A549 (cell line): Measurements from ENCODE around the gene SUCNR1. TPM values are rescaled to one million over a fixed set of nuclear protein-coding genes. Genes with fewer than 3 reads are reported as not detected.

Source experiments
- ATAC-seq, 2 experiments: fragments of 200-7000 bp in 1 of 2; fragments of >200 bp in 1 of 2; cut with Nextera tagmentation in 1 of 2; cut with Tn5 transposase in 1 of 2; 3 replicates each; pipeline versions ENCODE4 v1.8.0 to v1.9.1; 2018 to 2020; ENCODE audit warnings: mild to moderate bottlenecking in 1 of 2, moderate library complexity in 1 of 2
- CTCF ChIA-PET: fragments of 300-600 bp; sonication (Branson Sonifier 250); formaldehyde crosslinking; extraction: SDS; loops from one replicate; lab custom pipeline; 2021; ENCODE audit warnings: antibody characterized with exemption, inconsistent platforms; lab: Yijun Ruan, JAX
- POLR2A ChIA-PET: fragments of 350-600 bp; formaldehyde crosslinking; extraction: SDS; loops from one replicate; lab custom pipeline; 2021; ENCODE audit warnings: antibody characterized with exemption, inconsistent platforms; lab: Yijun Ruan, JAX
- DNase-seq, 2 experiments: peaks; one replicate each; pipeline versions ENCODE4 v3.0.0 to v3.0.0-alpha.2; 2011 to 2016; ENCODE audit warnings: low read depth in 1 of 2, low spot score in 1 of 2
- FAIRE-seq: peaks from 2 replicates; lab custom pipeline; 2011; peaks lifted over from hg19 to GRCh38; lab: Jason Lieb, UNC
- H3K27ac ChIP-seq, 2 experiments: fragments of >200 bp; sonication (Bioruptor Twin); formaldehyde crosslinking; 3 replicates each; pipeline ENCODE4 v1.5.1; 2016 to 2017
- H3K4me1 ChIP-seq: fragments of >200 bp; sonication (Bioruptor Twin); formaldehyde crosslinking; 3 replicates; pipeline ENCODE4 v1.6.1; 2016
- H3K4me2 ChIP-seq: fragments of >200 bp; sonication (Bioruptor Twin); formaldehyde crosslinking; 3 replicates; pipeline ENCODE4 v1.6.1; 2016
- H3K4me3 ChIP-seq: fragments of >200 bp; sonication (Bioruptor Twin); formaldehyde crosslinking; 3 replicates; pipeline ENCODE4 v1.5.1; 2016
- H3K9me3 ChIP-seq: fragments of >200 bp; sonication (Bioruptor Twin); formaldehyde crosslinking; 3 replicates; pipeline ENCODE4 v1.6.1; 2016
- ATOH8 ChIP-seq: fragments of 250-450 bp; sonication (Bioruptor Pico); IDR thresholded peaks from 2 replicates; pipeline ENCODE4 v1.5.0; 2020; ENCODE audit warnings: low read depth, mild to moderate bottlenecking, moderate library complexity
- BHLHE40 ChIP-seq: IDR thresholded peaks from 2 replicates; pipeline ENCODE4 v1.6.1; 2012; ENCODE audit warnings: low read depth, low read length, inconsistent platforms
- CBX8 ChIP-seq: fragments of 200-600 bp; sonication (generic); IDR thresholded peaks from 2 replicates; pipeline ENCODE4 v1.6.1; 2016
- CEBPB ChIP-seq, 2 experiments: fragments of >200 bp in 1 of 2; sonication (Bioruptor Twin) in 1 of 2; formaldehyde crosslinking in 1 of 2; IDR thresholded peaks; 2 replicates each; pipeline ENCODE4 v1.6.1; 2012 to 2016
- CHD2 ChIP-seq: fragments of 150-350 bp; IDR thresholded peaks from 2 replicates; pipeline ENCODE4 v1.6.1; 2014; ENCODE audit warnings: low read length; ENCODE audit not compliant: partially characterized antibody
- ELK1 ChIP-seq: fragments of 150-350 bp; IDR thresholded peaks from 2 replicates; pipeline ENCODE4 v1.6.1; 2014; ENCODE audit warnings: low read depth, mild to moderate bottlenecking, low read length
- EP300 ChIP-seq, 2 experiments: fragments of >200 bp; sonication (Bioruptor Twin); formaldehyde crosslinking; IDR thresholded peaks; 2 replicates in 1 of 2; 3 replicates in 1 of 2; pipeline ENCODE4 v1.6.1; 2016 to 2017
- FOSB ChIP-seq: fragments of 250-450 bp; sonication (Bioruptor Pico); IDR thresholded peaks from 2 replicates; pipeline ENCODE4 v1.5.0; 2020; ENCODE audit warnings: mild to moderate bottlenecking, moderate library complexity
- FOSL2 ChIP-seq, 2 experiments: fragments of 450-650 bp in 1 of 2; fragments of >200 bp in 1 of 2; sonication (Bioruptor Twin) in 1 of 2; formaldehyde crosslinking; IDR thresholded peaks; 2 replicates each; pipeline versions ENCODE4 v1.5.0 to v1.6.1; 2016 to 2020; ENCODE audit warnings: mild to moderate bottlenecking in 1 of 2, moderate library complexity in 1 of 2
- GATA3 ChIP-seq: IDR thresholded peaks from 2 replicates; pipeline ENCODE4 v1.6.1; 2012; ENCODE audit warnings: borderline replicate concordance
- HDAC2 ChIP-seq: fragments of 200-600 bp; sonication (generic); IDR thresholded peaks from 2 replicates; pipeline ENCODE4 v1.6.1; 2016
- HOXA7 ChIP-seq: fragments of 250-450 bp; sonication (Bioruptor Pico); IDR thresholded peaks from 2 replicates; pipeline ENCODE4 v1.5.0; 2020; ENCODE audit warnings: mild to moderate bottlenecking, moderate library complexity
- HOXB13 ChIP-seq: fragments of 250-450 bp; sonication (Bioruptor Pico); IDR thresholded peaks from 2 replicates; pipeline ENCODE4 v1.5.0; 2020; ENCODE audit warnings: low read depth, mild to moderate bottlenecking, moderate library complexity
- JUN ChIP-seq, 2 experiments: fragments of >200 bp; sonication (Bioruptor Twin); formaldehyde crosslinking; IDR thresholded peaks; 2 replicates in 1 of 2; 3 replicates in 1 of 2; pipeline ENCODE4 v1.6.1; 2016 to 2017
- KDM1A ChIP-seq: fragments of 200-600 bp; sonication (generic); IDR thresholded peaks from 2 replicates; pipeline ENCODE4 v1.6.1; 2016; ENCODE audit warnings: low read depth, mild to moderate bottlenecking
- MAFK ChIP-seq: fragments of 450-650 bp; IDR thresholded peaks from 2 replicates; pipeline ENCODE4 v1.6.1; 2014; ENCODE audit not compliant: partially characterized antibody
- MYC ChIP-seq: IDR thresholded peaks from 2 replicates; pipeline ENCODE4 v1.6.1; 2012; ENCODE audit warnings: mild to moderate bottlenecking, inconsistent platforms, low read length, improper control_type of control experiment, borderline replicate concordance
- NPAS2 ChIP-seq: fragments of 250-450 bp; sonication (Bioruptor Pico); IDR thresholded peaks from 2 replicates; pipeline ENCODE4 v1.8.0; 2022; ENCODE audit warnings: mild to moderate bottlenecking, moderate library complexity, borderline replicate concordance
- NR3C1 ChIP-seq: fragments of >200 bp; sonication (Bioruptor Twin); formaldehyde crosslinking; IDR thresholded peaks from 3 replicates; pipeline ENCODE4 v1.6.1; 2017
- PHF8 ChIP-seq: fragments of 200-600 bp; sonication (generic); IDR thresholded peaks from 2 replicates; pipeline ENCODE4 v1.6.1; 2016; ENCODE audit warnings: low read depth, mild to moderate bottlenecking, antibody characterized with exemption, moderate library complexity, borderline replicate concordance
- REST ChIP-seq: fragments of 200-600 bp; sonication (generic); IDR thresholded peaks from 2 replicates; pipeline ENCODE4 v1.6.1; 2016; ENCODE audit warnings: antibody characterized with exemption, mild to moderate bottlenecking, moderate library complexity
- RFX5 ChIP-seq: fragments of 450-650 bp; IDR thresholded peaks from 2 replicates; pipeline ENCODE4 v1.7.1; 2014; ENCODE audit warnings: antibody characterized with exemption, mild to moderate bottlenecking, moderate library complexity
- SMC3 ChIP-seq: fragments of >200 bp; sonication (Bioruptor Twin); formaldehyde crosslinking; IDR thresholded peaks from 3 replicates; pipeline ENCODE4 v1.6.1; 2018; ENCODE audit warnings: inconsistent platforms
- SREBF2 ChIP-seq: fragments of 450-650 bp; IDR thresholded peaks from 2 replicates; pipeline ENCODE4 v1.6.1; 2014; ENCODE audit warnings: mild to moderate bottlenecking, moderate library complexity
- TFCP2L1 ChIP-seq: fragments of 250-450 bp; sonication (Bioruptor Pico); IDR thresholded peaks from 2 replicates; pipeline ENCODE4 v1.5.0; 2021; ENCODE audit warnings: mild to moderate bottlenecking
- ZNF302 ChIP-seq: fragments of 250-450 bp; sonication (Bioruptor Pico); IDR thresholded peaks from 2 replicates; pipeline ENCODE4 v1.9.0; 2021; ENCODE audit warnings: inconsistent platforms, mild to moderate bottlenecking, moderate library complexity
- WGBS: methylation state at CpG from one replicate; pipeline ENCODE4 v1.1.6; 2017; ENCODE audit errors: missing lambda C conversion rate; 5-methylcytosine and 5-hydroxymethylcytosine counted together
- polyA plus RNA-seq, 4 experiments: library from polyadenylated mRNA; depleted of rRNA in 3 of 4; stranded (reverse); fragments of >200 nt; fragmentation: RNase III in 1 of 4; extraction: RNeasy Plus Mini Kit Qiagen cat#74134 plus additional on column Dnase treatment in 1 of 4; gene quantifications; 2 replicates in 3 of 4; 3 replicates in 1 of 4; pipeline ENCODE4 v1.2.3, GENCODE V29; 2011 to 2017

The SUCNR1 gene
- polyA plus RNA-seq, 2 of the 4 experiments (the other 2 are of a cell fraction) = 0.27 to 1.4 TPM

DNA sequence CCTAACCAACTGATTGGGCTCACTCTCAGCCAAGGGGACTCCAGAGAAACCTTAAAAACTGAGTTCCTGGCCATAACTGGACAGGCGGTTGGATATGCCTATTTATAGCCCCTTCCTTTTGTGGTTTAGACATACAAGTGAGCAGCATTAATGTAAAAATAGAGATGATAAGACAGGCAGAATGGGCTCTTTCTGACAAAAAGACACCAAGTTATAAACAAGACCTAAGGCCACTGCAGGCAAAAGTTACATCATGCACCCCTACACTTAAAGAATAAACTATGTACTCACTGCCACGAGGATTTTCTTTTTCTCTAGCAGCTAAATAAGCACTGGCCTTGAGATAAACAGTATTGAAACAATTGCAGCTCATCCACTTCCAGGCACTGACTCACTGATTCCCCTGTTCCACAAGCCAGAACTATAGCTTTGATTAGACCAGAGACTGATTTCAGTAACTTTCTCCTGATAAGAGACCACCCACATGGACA, 30.1 kb downstream of the SUCNR1 start:
- Histone ChIP-seq H3K4me3 (no peak overlapping the region), H3K9me3 (no peaks in the 10 kb centered on the region), H3K4me1 (peaks cover 12% of the 10 kb centered on the region; the same call in 2 of the 3 replicates), H3K4me2 (no peak overlapping the region), H3K27ac (peak overlapping the region in 1 of 2 experiments; percentile 32; a peak in 1 of 6 replicates)
- ATAC-seq (no peak), FAIRE-seq (no peak), DNase-seq (no peak)
- ChIA-PET CTCF (no interaction called here), POLR2A (no interaction called here)
- no peak for TF ChIP-seq KDM1A
- TF ChIP-seq PHF8 = no peak
- WGBS = 58% methylated on average over 2 of the region's 2 CpGs

DNA sequence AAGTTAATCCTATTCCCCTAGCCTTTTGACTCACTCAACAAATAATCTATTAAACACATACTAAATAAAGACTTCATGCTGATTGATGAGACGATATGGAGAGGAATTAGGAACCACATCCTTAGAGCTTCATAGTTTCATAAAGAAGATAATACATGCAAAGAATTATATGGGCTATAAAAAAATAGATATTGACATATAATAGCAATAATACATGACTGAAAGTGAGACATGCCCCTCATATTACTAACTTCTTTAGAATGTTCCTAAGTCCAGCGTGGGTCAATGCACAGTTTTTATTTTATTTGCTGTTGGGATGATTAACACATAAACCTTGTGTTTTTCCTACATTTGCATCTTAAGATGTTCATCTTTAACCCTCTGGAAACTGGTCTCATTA, 32.2 kb downstream of the SUCNR1 start:
- CTCF ChIA-PET = no interaction called here
- ATAC-seq (no peak), DNase-seq (no peak)
- TF ChIP-seq NPAS2 = no peak
- no peak for TF ChIP-seq BHLHE40
- no peak for TF ChIP-seq CEBPB (IDR thresholded peaks at IDR 0.05)
- TF ChIP-seq CBX8 = no peak
- TF ChIP-seq MAFK = no peak
- no peak for TF ChIP-seq FOSL2 (IDR thresholded peaks at IDR 0.05)
- no peak for TF ChIP-seq FOSL2 (CRISPR knock-in tag; IDR thresholded peaks at IDR 0.05)
- TF ChIP-seq, all 56 proteins: peak for 0
- FAIRE-seq = no peak
- Histone ChIP-seq H3K4me1 (peaks cover 12% of the 10 kb centered on the region; the same call in 2 of the 3 replicates), H3K9me3 (peaks cover under 1% of the 10 kb centered on the region; the same call in 1 of the 3 replicates), H3K27ac (no peak overlapping the region), H3K4me2 (no peak overlapping the region), H3K4me3 (no peak overlapping the region)
- 63% methylated on average over 2 of the region's 2 CpGs for WGBS
- POLR2A ChIA-PET = no interaction called here

GRCh38 chr3:151906751-151907150, 33.3 kb downstream of the SUCNR1 start:
- POLR2A ChIA-PET = no interaction called here
- WGBS = 87% methylated on average over 2 of the region's 2 CpGs
- ATAC-seq (no peak), DNase-seq (no peak), FAIRE-seq (no peak)
- Histone ChIP-seq H3K9me3 (peaks cover 7% of the 10 kb centered on the region; the same call in 1 of the 3 replicates), H3K4me3 (no peak overlapping the region), H3K4me1 (peaks cover 2% of the 10 kb centered on the region; the same call in 1 of the 3 replicates), H3K27ac (no peak overlapping the region), H3K4me2 (no peak overlapping the region)
- CTCF ChIA-PET = interaction anchor here (1.0 to 1.1 kb wide), 2 partner anchors 10 to 438 kb away, joined by 3 read pairs; no protein-coding TSS in a partner anchor
- TF ChIP-seq ELK1 = no peak
- no peak for TF ChIP-seq ATOH8 (CRISPR knock-in tag)
- TF ChIP-seq FOSL2 (IDR thresholded peaks at IDR 0.05) = no peak
- no peak for TF ChIP-seq FOSL2 (CRISPR knock-in tag; IDR thresholded peaks at IDR 0.05)
- no peak for TF ChIP-seq FOSB
- no peak for TF ChIP-seq SREBF2
- TF ChIP-seq HOXB13 (CRISPR knock-in tag) = no peak

DNA sequence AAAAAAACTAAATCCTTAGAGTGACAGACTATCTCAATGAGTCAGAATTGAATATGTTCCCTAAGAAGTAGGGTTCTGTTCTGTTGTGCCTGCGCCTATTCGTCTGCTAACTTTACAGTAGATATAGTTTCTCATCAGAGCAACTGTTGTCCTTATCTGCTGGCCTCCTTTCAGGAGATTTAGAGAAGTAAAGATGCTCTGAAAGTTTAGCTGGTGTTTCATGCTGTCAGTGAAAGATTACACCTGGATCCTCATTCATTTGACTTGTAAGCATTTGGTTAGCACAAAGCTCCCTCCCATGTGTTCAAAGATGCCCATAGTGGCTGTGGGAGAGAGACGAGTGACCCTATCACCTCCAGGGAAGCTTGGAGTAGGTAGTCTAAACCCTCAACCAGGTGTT, 35.0 kb downstream of the SUCNR1 start:
- FAIRE-seq (no peak), ATAC-seq (no peak), DNase-seq (no peak)
- Histone ChIP-seq H3K27ac (no peak overlapping the region), H3K9me3 (peaks cover 9% of the 10 kb centered on the region; the same call in 1 of the 3 replicates), H3K4me3 (no peak overlapping the region), H3K4me1 (no peaks in the 10 kb centered on the region), H3K4me2 (no peak overlapping the region)
- POLR2A ChIA-PET = no interaction called here
- CTCF ChIA-PET = no interaction called here
- TF ChIP-seq HOXB13 (CRISPR knock-in tag) (no peak), JUN (IDR thresholded peaks at IDR 0.05) (no peak), CEBPB (IDR thresholded peaks at IDR 0.05) (no peak), HDAC2 (no peak), GATA3 (no peak), ZNF302 (CRISPR knock-in tag) (no peak), REST (no peak), SMC3 (no peak), NR3C1 (no peak), RFX5 (no peak), MYC (no peak), FOSL2 (IDR thresholded peaks at IDR 0.05) (no peak), FOSL2 (CRISPR knock-in tag; IDR thresholded peaks at IDR 0.05) (no peak), CHD2 (no peak), EP300 (IDR thresholded peaks at IDR 0.05) (no peak), TFCP2L1 (no peak), MAFK (no peak), KDM1A (no peak), BHLHE40 (no peak), HOXA7 (no peak)
- WGBS = 95% methylated on average over 3 of the region's 3 CpGs
